Measurements from ENCODE around the gene EXTL1.

- TF ChIP-seq GATA2 (IDR thresholded peaks at IDR 0.05; ENCODE audit: insufficient read depth, insufficient read length, low read depth, low read length) (no peak), POLR2A (IDR thresholded peaks at IDR 0.05; ENCODE audit: low read depth, low read length) (no peak), CTCF (IDR thresholded peaks at IDR 0.05; ENCODE audit: extremely low read depth in 1 of 2, insufficient read depth in 1 of 2, low read depth in 1 of 2, low read length in 2 of 2) (no peak), MAX (IDR thresholded peaks at IDR 0.05; ENCODE audit: insufficient read depth, insufficient read length) (no peak), MYC (IDR thresholded peaks at IDR 0.05; ENCODE audit: low read depth, low read length) (no peak), FOS (IDR thresholded peaks at IDR 0.05; ENCODE audit: borderline replicate concordance, insufficient read depth, low read length) (no peak)
These were observed 44.6 kb downstream of the EXTL1 start for GRCh38 chr1:26066160-26066559.
